ENCODE results near the gene PTOV1.

PTOV1 gene

GRCh38 chr19:49809160-49809940 lies 41.6 kb upstream of the PTOV1 start:
- Histone ChIP-seq H3K36me3 (peaks cover 0 to 36% (median 13%) of the 10 kb centered on the region in 3 donors), H3K27me3 (no peaks in the 10 kb centered on the region), H3K4me3 (peak overlapping the region; percentile 65 to 87), H3K4me1 (peaks cover 0 to 34% (median 24%) of the 10 kb centered on the region in 4 donors), H3K27ac (peak overlapping the region; percentile 84 to 94), H3K9me3 (no peaks in the 10 kb centered on the region)
- intact Hi-C loops (cut with DNase I; ENCODE audit: low total_unique reads) = loop anchor here (5.0 kb wide), 1 partner anchor 42 kb away; the partner anchor contains the start of gene AP2A1
- peak; percentile 66 to 82 for DNase-seq
- peak in 1 of 2 experiments; percentile 23 for TF ChIP-seq CTCF (IDR thresholded peaks at IDR 0.05)

GRCh38 chr19:49809941-49810389 lies 41.0 kb upstream of the PTOV1 start:
- intact Hi-C loops (cut with DNase I; ENCODE audit: low total_unique reads) = loop anchor here (5.0 kb wide), 1 partner anchor 43 kb away; the partner anchor contains the start of gene AP2A1
- no peak for DNase-seq

GRCh38 chr19:49811328-49811727 lies 39.6 kb upstream of the PTOV1 start:
- Histone ChIP-seq H3K4me3 (no peak overlapping the region), H3K4me1 (peaks cover 0 to 36% (median 24%) of the 10 kb centered on the region in 4 donors), H3K36me3 (peaks cover 0 to 16% (median 4%) of the 10 kb centered on the region in 3 donors), H3K27ac (peak overlapping the region in 1 of 2 donors; percentile 1), H3K9me3 (no peaks in the 10 kb centered on the region), H3K27me3 (no peaks in the 10 kb centered on the region)
- TF ChIP-seq CTCF (IDR thresholded peaks at IDR 0.05) = no peak
- intact Hi-C loops (cut with DNase I; ENCODE audit: low total_unique reads) = no loop called here
- DNase-seq = no peak

More at GRCh38 chr19:49809941-49810389, 41.0 kb upstream of the PTOV1 start:
- H3K27me3 ChIP-seq = no peaks in the 10 kb centered on the region
- no peak for TF ChIP-seq CTCF (IDR thresholded peaks at IDR 0.05)
- peaks cover 0 to 36% (median 24%) of the 10 kb centered on the region in 4 donors for H3K4me1 ChIP-seq
- H3K4me3 ChIP-seq = peak overlapping the region; percentile 65 to 87
- peaks cover 0 to 29% (median 13%) of the 10 kb centered on the region in 3 donors for H3K36me3 ChIP-seq
- H3K9me3 ChIP-seq = no peaks in the 10 kb centered on the region
- peak overlapping the region; percentile 84 to 94 for H3K27ac ChIP-seq

- H3K9me3 ChIP-seq = no peaks in the 10 kb centered on the region
- intact Hi-C loops (cut with DNase I; ENCODE audit: low total_unique reads) = no loop called here
- peak overlapping the region; percentile 59 to 73 for H3K4me3 ChIP-seq
- peaks cover 0 to 4% (median 0%) of the 10 kb centered on the region in 3 donors for H3K36me3 ChIP-seq
- H3K4me1 ChIP-seq = peaks cover 0 to 44% (median 25%) of the 10 kb centered on the region in 4 donors
- no peaks in the 10 kb centered on the region for H3K27me3 ChIP-seq
- peak overlapping the region; percentile 89 to 91 for H3K27ac ChIP-seq
- no peak for TF ChIP-seq CTCF (IDR thresholded peaks at IDR 0.05)
- DNase-seq = no peak
Measured at GRCh38 chr19:49812452-49812996, 38.4 kb upstream of the PTOV1 start.

- Histone ChIP-seq H3K27me3 (no peaks in the 10 kb centered on the region), H3K4me1 (peaks cover 0 to 43% (median 24%) of the 10 kb centered on the region in 4 donors), H3K27ac (peak within 1 kb of the TSS; percentile 89 to 91), H3K36me3 (no peaks in the 10 kb centered on the region), H3K4me3 (peak within 1 kb of the TSS; percentile 59 to 73), H3K9me3 (no peaks in the 10 kb centered on the region)
- DNase-seq = peak; percentile 98
- peak in 1 of 2 experiments; percentile 13 for TF ChIP-seq CTCF (IDR thresholded peaks at IDR 0.05)
- intact Hi-C loops (cut with DNase I; ENCODE audit: low total_unique reads) = no loop called here
Measured at GRCh38 chr19:49812997-49813861, 37.7 kb upstream of the PTOV1 start, which contains the start of gene FUZ. Gene FUZ (minus strand): TSS chr19:49813292. CDS start chr19:49813106, 186 bp downstream.

Data from tibial artery (tissue), 4 donors.